SK-N-SH (cell line): ENCODE data around the gene PLEKHG3.

Experiments used
- CTCF ChIP-seq: fragments of 200-600 bp; sonication (generic); IDR thresholded peaks from 2 replicates; pipeline ENCODE4 v1.6.1; 2017; ENCODE audit warnings: antibody characterized with exemption, mild to moderate bottlenecking, moderate library complexity
- EP300 ChIP-seq, 2 experiments: IDR thresholded peaks; 2 replicates each; pipeline versions ENCODE4 v1.4.0 to v1.6.1; 2012; ENCODE audit warnings: borderline replicate concordance in 1 of 2, low read depth in 1 of 2, low read length in 1 of 2
- FOXM1 ChIP-seq: IDR thresholded peaks from 2 replicates; pipeline ENCODE4 v1.4.0; 2012; ENCODE audit warnings: low read depth, mild to moderate bottlenecking
- GATA2 ChIP-seq: sonication (generic); formaldehyde crosslinking; IDR thresholded peaks from 2 replicates; pipeline ENCODE4 v1.5.0; 2020; ENCODE audit warnings: mild to moderate bottlenecking, missing genetic modification reagents
- JUND ChIP-seq: IDR thresholded peaks from 2 replicates; pipeline ENCODE4 v1.4.0; 2012
- NFIC ChIP-seq: IDR thresholded peaks from 2 replicates; pipeline ENCODE4 v1.4.0; 2012; ENCODE audit warnings: borderline replicate concordance
- REST ChIP-seq: IDR thresholded peaks from 2 replicates; pipeline ENCODE4 v1.6.1; 2012; ENCODE audit warnings: mild to moderate bottlenecking, low read depth, low read length, moderate library complexity
- RXRA ChIP-seq: IDR thresholded peaks from 2 replicates; pipeline ENCODE4 v1.4.0; 2012; ENCODE audit warnings: low read depth, mild to moderate bottlenecking, borderline replicate concordance
- SMC3 ChIP-seq: IDR thresholded peaks from 2 replicates; pipeline ENCODE4 v1.6.1; 2012; ENCODE audit warnings: low read depth, low read length, improper control_type of control experiment
- TEAD4 ChIP-seq: IDR thresholded peaks from 2 replicates; pipeline ENCODE4 v1.4.0; 2012; ENCODE audit warnings: mild to moderate bottlenecking, borderline replicate concordance; ENCODE audit not compliant: insufficient read depth
- TF ChIP-seq, protein P1 (sequence below): IDR thresholded peaks from 2 replicates; pipeline ENCODE4 v1.4.0; 2012; ENCODE audit warnings: low read depth
- TF ChIP-seq, protein P2 (sequence below): IDR thresholded peaks from 2 replicates; pipeline ENCODE4; 2012

- TF ChIP-seq CTCF (no peak), EP300 (IDR thresholded peaks at IDR 0.05; ENCODE audit: borderline replicate concordance in 1 of 2, low read depth in 1 of 2, low read length in 1 of 2) (no peak), RXRA (no peak), SMC3 (no peak), NFIC (no peak), TEAD4 (no peak), REST (no peak), JUND (no peak), GATA2 (no peak), FOXM1 (no peak)
- TF ChIP-seq, protein P1, sequence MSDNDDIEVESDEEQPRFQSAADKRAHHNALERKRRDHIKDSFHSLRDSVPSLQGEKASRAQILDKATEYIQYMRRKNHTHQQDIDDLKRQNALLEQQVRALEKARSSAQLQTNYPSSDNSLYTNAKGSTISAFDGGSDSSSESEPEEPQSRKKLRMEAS, result no peak
- TF ChIP-seq, protein P2, sequence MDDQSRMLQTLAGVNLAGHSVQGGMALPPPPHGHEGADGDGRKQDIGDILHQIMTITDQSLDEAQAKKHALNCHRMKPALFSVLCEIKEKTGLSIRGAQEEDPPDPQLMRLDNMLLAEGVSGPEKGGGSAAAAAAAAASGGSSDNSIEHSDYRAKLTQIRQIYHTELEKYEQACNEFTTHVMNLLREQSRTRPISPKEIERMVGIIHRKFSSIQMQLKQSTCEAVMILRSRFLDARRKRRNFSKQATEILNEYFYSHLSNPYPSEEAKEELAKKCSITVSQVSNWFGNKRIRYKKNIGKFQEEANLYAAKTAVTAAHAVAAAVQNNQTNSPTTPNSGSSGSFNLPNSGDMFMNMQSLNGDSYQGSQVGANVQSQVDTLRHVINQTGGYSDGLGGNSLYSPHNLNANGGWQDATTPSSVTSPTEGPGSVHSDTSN, result no peak
These were observed 56.7 kb downstream of the PLEKHG3 start for GRCh38 chr14:64760916-64761315.
